K562 (cell line): Measurements from ENCODE around the gene ZNF587. TPM values are rescaled to one million over a fixed set of nuclear protein-coding genes. Genes with fewer than 3 reads are reported as not detected.

ENCODE experiments used
- ATAC-seq: fragments of 200-7000 bp; cut with Tn5 transposase; 3 replicates; pipeline ENCODE4 v1.9.1; 2020; ENCODE audit warnings: moderate library complexity
- BruUV-seq: library from RNA; stranded (reverse); fragments of 400-500 nt; replicated peaks from 2 replicates; lab custom pipeline; 2021; lab: Mats Ljungman, UMichigan
- CTCF ChIA-PET: fragments of 300-600 bp; formaldehyde crosslinking; extraction: SDS; loops from one replicate; lab custom pipeline; 2021; ENCODE audit warnings: low intra/inter-chr PET ratio; lab: Yijun Ruan, JAX
- POLR2A ChIA-PET: fragments of 300-600, 350-650 bp; sonication (Branson Sonifier 250); formaldehyde crosslinking; extraction: SDS; loops from one replicate; lab custom pipeline; 2021; ENCODE audit warnings: antibody characterized with exemption, inconsistent platforms; lab: Yijun Ruan, JAX
- DNase-seq, 4 experiments: peaks; one replicate each; pipeline versions ENCODE4 v3.0.0 to v3.0.0-alpha.2; 2011 to 2018; ENCODE audit warnings: low spot score in 3 of 4, mixed read lengths in 3 of 4; ENCODE audit errors: extremely low read depth in 1 of 4
- FAIRE-seq: peaks from 2 replicates; lab custom pipeline; 2011; peaks lifted over from hg19 to GRCh38; lab: Jason Lieb, UNC
- H2AFZ ChIP-seq: 2 replicates; pipeline ENCODE4 v1.6.0; 2011; ENCODE audit warnings: low read depth, low read length, control low read depth, inconsistent platforms
- H3K27ac ChIP-seq: fragments of 200-600 bp; 3 replicates; pipeline ENCODE4 v1.8.0; 2011; ENCODE audit warnings: low read depth, mild to moderate bottlenecking, control low read depth, inconsistent platforms, low read length, moderate library complexity, mixed read lengths; ENCODE audit errors: extremely low read depth
- H3K27me3 ChIP-seq, 2 experiments: fragments of 300-600 bp in 1 of 2; 2 replicates in 1 of 2; 3 replicates in 1 of 2; pipeline versions ENCODE4 v1.6.0 to v1.8.0; 2011; ENCODE audit warnings: inconsistent platforms in 2 of 2, low read length in 2 of 2, mild to moderate bottlenecking in 1 of 2, mixed read lengths in 1 of 2, moderate library complexity in 1 of 2; ENCODE audit not compliant: control insufficient read depth in 2 of 2, insufficient read depth in 2 of 2
- H3K36me3 ChIP-seq: fragments of 300-600 bp; 3 replicates; pipeline ENCODE4 v1.8.0; 2011; ENCODE audit warnings: mild to moderate bottlenecking, low read length, inconsistent platforms; ENCODE audit not compliant: control insufficient read depth, insufficient read depth
- H3K4me1 ChIP-seq, 2 experiments: fragments of 200-600 bp in 1 of 2; replicated peaks in 1 of 2; 2 replicates in 1 of 2; 3 replicates in 1 of 2; pipeline versions ENCODE4 v1.5.1 to v1.8.0; 2011; ENCODE audit warnings: inconsistent platforms in 2 of 2, low read length in 2 of 2, mild to moderate bottlenecking in 1 of 2, mixed read lengths in 1 of 2, moderate library complexity in 1 of 2; ENCODE audit not compliant: control insufficient read depth in 2 of 2, insufficient read depth in 2 of 2
- H3K4me2 ChIP-seq: 2 replicates; pipeline ENCODE4 v1.6.1; 2011; ENCODE audit warnings: low read length, control low read depth, inconsistent platforms, mixed read lengths; ENCODE audit not compliant: insufficient read depth
- H3K4me3 ChIP-seq: fragments of 200-600 bp; sonication (generic), shearing (Covaris generic); 2 replicates; pipeline ENCODE4 v1.5.1; 2016; ENCODE audit warnings: control low read depth, inconsistent platforms
- H3K79me2 ChIP-seq: fragments of 200-600 bp; 3 replicates; pipeline ENCODE4 v1.8.0; 2011; ENCODE audit warnings: low read length, inconsistent platforms; ENCODE audit not compliant: control insufficient read depth, insufficient read depth
- H3K9ac ChIP-seq, 2 experiments: 2 replicates each; pipeline versions ENCODE4 v1.6.0 to v1.6.1; 2011; ENCODE audit warnings: low read depth in 2 of 2, low read length in 2 of 2, control low read depth in 1 of 2, inconsistent platforms in 1 of 2, mild to moderate bottlenecking in 1 of 2, mixed read lengths in 1 of 2; ENCODE audit not compliant: insufficient read depth in 1 of 2
- H3K9me1 ChIP-seq: one replicate; pipeline ENCODE4 v1.6.0; 2011; ENCODE audit warnings: inconsistent platforms, mild to moderate bottlenecking, low read length, moderate library complexity; ENCODE audit not compliant: control insufficient read depth, insufficient read depth
- H3K9me3 ChIP-seq: replicated peaks from 2 replicates; pipeline ENCODE4 v1.5.1; 2011; ENCODE audit warnings: low read depth, low read length, inconsistent platforms; ENCODE audit not compliant: control insufficient read depth, insufficient read depth
- H4K20me1 ChIP-seq: replicated peaks from 2 replicates; pipeline ENCODE4 v1.6.1; 2011; ENCODE audit warnings: low read length, inconsistent platforms, mixed read lengths; ENCODE audit not compliant: control insufficient read depth, insufficient read depth
- C11orf30 ChIP-seq: fragments of 450-650 bp; IDR thresholded peaks from 2 replicates; pipeline ENCODE4 v1.6.1; 2016; ENCODE audit warnings: low read depth, mild to moderate bottlenecking
- CBX3 ChIP-seq, 2 experiments: IDR thresholded peaks; 1 replicate in 1 of 2; 2 replicates in 1 of 2; pipeline ENCODE4 v1.6.1; 2012; ENCODE audit warnings: inconsistent platforms in 2 of 2, low read length in 2 of 2, borderline replicate concordance in 1 of 2, control low read depth in 1 of 2
- CREB3 ChIP-seq: fragments of 450-650 bp; conservative IDR thresholded peaks from 2 replicates; pipeline ENCODE4 v1.6.1; 2016; ENCODE audit warnings: missing genetic modification characterization, low read depth, mild to moderate bottlenecking, missing compliant biosample characterization, moderate library complexity
- CXXC5 ChIP-seq: fragments of 250-450 bp; sonication (Bioruptor Pico); IDR thresholded peaks from 2 replicates; pipeline ENCODE4 v1.8.0; 2022; ENCODE audit warnings: inconsistent platforms, mild to moderate bottlenecking, moderate library complexity
- DMBX1 ChIP-seq: fragments of 250-450 bp; sonication (Bioruptor Pico); IDR thresholded peaks from 2 replicates; pipeline ENCODE4 v1.8.0; 2022; ENCODE audit warnings: inconsistent platforms, mild to moderate bottlenecking, moderate library complexity, borderline replicate concordance
- E2F8 ChIP-seq: fragments of 450-650 bp; IDR thresholded peaks from 2 replicates; pipeline ENCODE4 v1.7.1; 2018; ENCODE audit warnings: mild to moderate bottlenecking, low read depth; ENCODE audit not compliant: partially characterized antibody
- HNRNPK ChIP-seq: fragments of 200-400 bp; formaldehyde crosslinking; IDR thresholded peaks from one replicate; pipeline ENCODE4 v1.6.1; 2018; ENCODE audit warnings: mild to moderate bottlenecking, low read depth, low read length; ENCODE audit not compliant: poor library complexity, severe bottlenecking
- HNRNPL ChIP-seq: fragments of 200-400 bp; formaldehyde crosslinking; IDR thresholded peaks from 2 replicates; pipeline ENCODE4 v1.6.1; 2017; ENCODE audit warnings: low read depth, mild to moderate bottlenecking, low read length
- ILK ChIP-seq: fragments of 450-650 bp; IDR thresholded peaks from 2 replicates; pipeline ENCODE4 v1.6.1; 2016; ENCODE audit warnings: missing genetic modification characterization, low read depth, mild to moderate bottlenecking, missing compliant biosample characterization, moderate library complexity, borderline replicate concordance
- MAZ ChIP-seq, 2 experiments: fragments of 450-650 bp in 1 of 2; sonication (generic) in 1 of 2; formaldehyde crosslinking; IDR thresholded peaks in 1 of 2; conservative IDR thresholded peaks in 1 of 2; 2 replicates each; pipeline versions ENCODE4 v1.4.0 to v1.5.0; 2020; ENCODE audit warnings: mild to moderate bottlenecking in 1 of 2, missing genetic modification reagents in 1 of 2
- NCOA1 ChIP-seq: fragments of 450-650 bp; IDR thresholded peaks from 2 replicates; pipeline ENCODE4 v1.6.1; 2016; ENCODE audit warnings: low read depth
- ZNF639 ChIP-seq, 2 experiments: fragments of 200-800 bp in 1 of 2; sonication (Bioruptor generic) in 1 of 2; sonication (generic) in 1 of 2; formaldehyde crosslinking in 1 of 2; IDR thresholded peaks in 1 of 2; conservative IDR thresholded peaks in 1 of 2; 2 replicates each; pipeline versions ENCODE4 v1.5.0 to v1.6.1; 2016 to 2020; ENCODE audit warnings: missing compliant biosample characterization in 1 of 2, missing genetic modification characterization in 1 of 2, missing genetic modification reagents in 1 of 2
- WGBS: fragments of 100-300 bp; shearing (Covaris generic); methylation state at CpG from one replicate; pipeline ENCODE4 v1.1.6; 2016; ENCODE audit warnings: low coverage, mixed read lengths; ENCODE audit not compliant: insufficient coverage; ENCODE audit errors: missing lambda C conversion rate; 5-methylcytosine and 5-hydroxymethylcytosine counted together
- in situ Hi-C: fragments of 300-500 bp; cut with MboI; formaldehyde crosslinking; loops from 4 replicates; pipeline ENCODE4 v1.15.0; 2018; ENCODE audit warnings: inconsistent platforms, mixed read lengths
- intact Hi-C: fragments of 100-400 bp; cut with micrococcal nuclease; formaldehyde crosslinking; loops from 2 replicates; pipeline ENCODE4 v1.14.2; 2022
- polyA plus RNA-seq, 8 experiments: library from polyadenylated mRNA; depleted of rRNA in 4 of 8; stranded (reverse) in 5 of 8; unstranded in 3 of 8; fragments of >200 nt; fragmentation: Nextera tagmentation in 2 of 8; fragmentation: Illumina TruSeq in 1 of 8; extraction: Ambion mirVana in 2 of 8; extraction: Trizol in 1 of 8; gene quantifications; 2 replicates each; pipeline versions ENCODE4 v1.2.1 to v1.2.3, GENCODE V29; 2011 to 2014; ENCODE audit warnings: inconsistent platforms in 1 of 8, missing spikeins in 1 of 8
- total RNA-seq, 7 experiments: library from RNA; depleted of rRNA in 6 of 7; stranded (reverse); fragments of >200 nt in 6 of 7; fragmentation: Illumina TruSeq in 2 of 7; extraction: Trizol in 2 of 7; gene quantifications; 2 replicates each; pipeline versions ENCODE4 v1.2.1 to v1.2.3, GENCODE V29; 2011 to 2021; ENCODE audit warnings: low replicate concordance in 1 of 7

ZNF587 gene
- total and polyA plus RNA-seq, 9 of the 15 experiments (the other 6 are each of a cell fraction or from before 2014, with no cell fraction given) = 3.2 to 42.0 (median 24.9) TPM

GRCh38 chr19:57819475-57820148 lies 30.0 kb upstream of the ZNF587 start (continued):
- TF ChIP-seq MAZ (CRISPR knock-in tag; conservative IDR thresholded peaks at IDR 0.05 in 1 of 2, IDR thresholded peaks at IDR 0.05 in 1 of 2) (peak in 1 of 2 experiments; percentile 66; a peak in 2 of 4 replicates), C11orf30 (peak; percentile 37; the same call in 1 of the 2 replicates)
- TF ChIP-seq, all 486 proteins: peak for 94

GRCh38 chr19:57820599-57820998 lies 29.1 kb upstream of the ZNF587 start:
- WGBS = 19% methylated on average over 6 of the region's 6 CpGs
- CTCF ChIA-PET = no interaction called here
- Histone ChIP-seq H3K9me3 (no peaks in the 10 kb centered on the region), H3K27me3 (no peaks in the 10 kb centered on the region), H3K4me3 (peak overlapping the region; percentile 91), H3K79me2 (peaks cover 65% of the 10 kb centered on the region), H3K9me1 (no peaks in the 10 kb centered on the region), H3K4me2 (peak overlapping the region; percentile 83), H2AFZ (no peak overlapping the region), H3K4me1 (peaks cover 4 to 13% of the 10 kb centered on the region in 2 experiments; a peak in 3 of 5 replicates), H3K9ac (peak overlapping the region; percentile 95 to 100), H4K20me1 (no peaks in the 10 kb centered on the region), H3K27ac (peak overlapping the region; percentile 87), H3K36me3 (peaks cover 50% of the 10 kb centered on the region)
- ATAC-seq (no peak), DNase-seq (no peak), FAIRE-seq (no peak)
- BruUV-seq = no TSS peak
- in situ Hi-C loops (no loop called here), intact Hi-C loops (no loop called here)
- POLR2A ChIA-PET = interaction anchor here (1.0 kb wide), 1 partner anchor 24 kb away, joined by 5 read pairs; no protein-coding TSS in a partner anchor
- TF ChIP-seq DMBX1 (CRISPR knock-in tag) (peak; percentile 67; the same call in 1 of the 2 replicates), HNRNPK (no peak), ZNF639 (CRISPR knock-in tag; conservative IDR thresholded peaks at IDR 0.05 in 1 of 2, IDR thresholded peaks at IDR 0.05 in 1 of 2) (0 out of 4 replicates have a peak, but pooled peaks of 1 of the 2 experiments have one; percentile 46), CXXC5 (CRISPR knock-in tag) (0 out of 2 replicates have a peak, but pooled peaks have one; percentile 31), ILK (tag) (0 out of 2 replicates have a peak, but pooled peaks have one; percentile 26), CREB3 (tag) (peak; percentile 81), NCOA1 (no peak), CBX3 (IDR thresholded peaks at IDR 0.05; ENCODE audit: borderline replicate concordance in 1 of 2, low read length in 2 of 2) (no peak), HNRNPL (no peak), E2F8 (no peak)
